Measurements from ENCODE around the gene SPG7.

The SPG7 gene

DNA sequence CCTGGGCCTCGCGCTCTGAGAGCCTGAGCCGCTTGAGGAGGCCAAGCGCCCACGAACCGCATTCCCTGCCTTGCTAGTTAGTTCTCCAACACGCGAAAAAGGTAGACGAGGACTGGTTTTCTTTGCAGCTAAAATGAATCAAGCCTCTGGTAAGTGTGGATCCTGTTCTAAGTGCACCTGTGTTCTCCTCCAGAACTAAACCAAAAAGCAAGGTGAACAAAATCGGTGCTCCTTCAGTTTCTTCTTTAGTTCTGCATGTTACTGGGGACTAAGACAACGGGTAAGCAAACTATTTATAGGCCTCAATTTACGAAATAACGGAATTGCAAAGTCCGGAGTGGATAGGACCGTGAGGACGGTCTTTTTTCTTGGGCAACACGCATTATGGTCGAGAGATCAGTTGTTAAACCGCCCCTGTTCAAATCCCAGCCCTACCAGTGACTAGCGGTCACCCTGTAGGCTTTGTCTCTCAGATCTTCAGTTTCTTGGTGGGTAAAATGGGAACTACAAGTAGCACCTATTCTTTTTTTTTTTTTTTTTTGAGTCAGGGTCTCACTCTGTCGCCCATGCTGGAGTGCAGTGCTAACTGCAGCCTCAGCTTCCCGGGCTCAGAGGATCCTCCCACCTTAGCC is 16.8 kb upstream of the SPG7 start:
- TF ChIP-seq, protein P1, sequence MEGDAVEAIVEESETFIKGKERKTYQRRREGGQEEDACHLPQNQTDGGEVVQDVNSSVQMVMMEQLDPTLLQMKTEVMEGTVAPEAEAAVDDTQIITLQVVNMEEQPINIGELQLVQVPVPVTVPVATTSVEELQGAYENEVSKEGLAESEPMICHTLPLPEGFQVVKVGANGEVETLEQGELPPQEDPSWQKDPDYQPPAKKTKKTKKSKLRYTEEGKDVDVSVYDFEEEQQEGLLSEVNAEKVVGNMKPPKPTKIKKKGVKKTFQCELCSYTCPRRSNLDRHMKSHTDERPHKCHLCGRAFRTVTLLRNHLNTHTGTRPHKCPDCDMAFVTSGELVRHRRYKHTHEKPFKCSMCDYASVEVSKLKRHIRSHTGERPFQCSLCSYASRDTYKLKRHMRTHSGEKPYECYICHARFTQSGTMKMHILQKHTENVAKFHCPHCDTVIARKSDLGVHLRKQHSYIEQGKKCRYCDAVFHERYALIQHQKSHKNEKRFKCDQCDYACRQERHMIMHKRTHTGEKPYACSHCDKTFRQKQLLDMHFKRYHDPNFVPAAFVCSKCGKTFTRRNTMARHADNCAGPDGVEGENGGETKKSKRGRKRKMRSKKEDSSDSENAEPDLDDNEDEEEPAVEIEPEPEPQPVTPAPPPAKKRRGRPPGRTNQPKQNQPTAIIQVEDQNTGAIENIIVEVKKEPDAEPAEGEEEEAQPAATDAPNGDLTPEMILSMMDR (IDR thresholded peaks at IDR 0.05; ENCODE audit: control extremely low read depth, extremely low read depth, low read depth, missing control alignments) = no peak
- ChIA-PET CTCF (interaction anchor here (1.0 kb wide), 1 partner anchor 18 kb away, joined by 3 read pairs; no protein-coding TSS in a partner anchor), POLR2A (interaction anchor here (0.5 to 0.6 kb wide), 2 partner anchors 14 to 155 kb away, joined by 3 to 5 read pairs; no protein-coding TSS in a partner anchor)
- DNase-seq (ENCODE audit: extremely low spot score) = no peak

DNA sequence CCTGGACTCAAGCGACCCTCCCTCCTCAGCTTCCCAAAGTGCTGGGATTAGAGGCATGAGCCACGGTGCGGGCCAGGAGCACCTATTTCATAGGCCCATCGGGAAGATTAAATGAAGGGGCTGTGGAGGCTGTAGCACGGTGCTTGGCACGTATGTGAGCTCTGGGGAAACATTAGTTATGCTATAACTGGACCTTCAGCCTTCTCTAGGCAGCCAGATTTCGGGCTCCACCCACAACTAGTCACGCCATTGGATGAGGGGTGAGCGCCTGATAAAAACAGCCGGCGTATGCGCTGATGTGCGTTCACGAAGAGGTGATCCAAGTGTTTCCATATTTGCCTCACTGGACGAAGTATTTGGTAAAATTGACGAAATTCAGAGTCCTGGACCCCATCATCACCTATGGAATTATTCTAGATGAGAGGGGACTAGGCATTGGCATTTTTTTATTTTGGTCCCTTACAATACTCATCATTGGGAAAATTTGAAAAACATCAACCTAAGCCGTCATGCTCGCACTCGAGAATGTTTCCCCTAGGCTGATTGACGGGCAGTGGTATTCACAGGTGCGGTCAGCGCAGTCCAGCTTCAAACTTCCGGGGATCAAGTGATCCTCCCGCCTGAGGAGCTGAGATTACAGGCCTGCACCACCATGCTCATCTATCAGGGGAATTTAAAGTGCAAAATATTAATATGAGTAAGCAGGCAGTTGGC is 16.1 kb upstream of the SPG7 start:
- TF ChIP-seq, protein P1 (IDR thresholded peaks at IDR 0.05; ENCODE audit: control extremely low read depth, extremely low read depth, low read depth, missing control alignments) = no peak
- CTCF ChIA-PET = no interaction called here
- POLR2A ChIA-PET = no interaction called here
- DNase-seq (ENCODE audit: extremely low spot score) = no peak

GRCh38 chr16:89493776-89494175 is 14.4 kb upstream of the SPG7 start:
- TF ChIP-seq, protein P1 (IDR thresholded peaks at IDR 0.05; ENCODE audit: control extremely low read depth, extremely low read depth, low read depth, missing control alignments) = no peak
- ChIA-PET POLR2A (no interaction called here), CTCF (no interaction called here)
- no peak for DNase-seq (ENCODE audit: extremely low spot score)

GRCh38 chr16:89495121-89495520 is 13.1 kb upstream of the SPG7 start:
- ChIA-PET CTCF (interaction anchor here (1.2 to 1.7 kb wide), 5 partner anchors 10 to 62 kb away, joined by 3 to 5 read pairs (median 3); no protein-coding TSS in a partner anchor), POLR2A (interaction anchor here (0.6 kb wide), 1 partner anchor 23 kb away, joined by 5 read pairs; no protein-coding TSS in a partner anchor)
- DNase-seq (ENCODE audit: extremely low spot score) = no peak
- TF ChIP-seq, protein P1 (IDR thresholded peaks at IDR 0.05; ENCODE audit: control extremely low read depth, extremely low read depth, low read depth, missing control alignments) = no peak

DNA sequence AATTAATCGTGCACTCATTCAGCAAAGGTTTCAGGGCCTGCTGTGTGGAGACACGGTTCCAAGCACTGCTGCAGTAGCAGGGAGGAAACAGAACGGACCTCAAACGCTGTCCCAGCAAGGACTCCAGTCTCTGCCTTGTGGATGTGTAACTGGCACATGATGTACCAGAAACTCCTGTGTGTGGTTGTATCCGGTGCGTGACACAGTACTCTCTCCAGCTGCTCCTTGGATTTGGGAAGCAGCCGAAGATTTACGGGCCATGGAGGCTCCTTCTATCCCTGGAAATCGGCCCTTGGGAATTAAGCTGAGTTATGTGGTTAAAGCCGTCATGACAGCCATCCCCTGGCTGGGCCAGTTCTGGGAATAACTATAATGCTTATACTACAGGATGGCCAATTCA is 9.4 kb upstream of the SPG7 start:
- ChIA-PET CTCF (no interaction called here), POLR2A (no interaction called here)
- no peak for DNase-seq (ENCODE audit: extremely low spot score)
- TF ChIP-seq, protein P1 (IDR thresholded peaks at IDR 0.05; ENCODE audit: control extremely low read depth, extremely low read depth, low read depth, missing control alignments) = no peak

DNA sequence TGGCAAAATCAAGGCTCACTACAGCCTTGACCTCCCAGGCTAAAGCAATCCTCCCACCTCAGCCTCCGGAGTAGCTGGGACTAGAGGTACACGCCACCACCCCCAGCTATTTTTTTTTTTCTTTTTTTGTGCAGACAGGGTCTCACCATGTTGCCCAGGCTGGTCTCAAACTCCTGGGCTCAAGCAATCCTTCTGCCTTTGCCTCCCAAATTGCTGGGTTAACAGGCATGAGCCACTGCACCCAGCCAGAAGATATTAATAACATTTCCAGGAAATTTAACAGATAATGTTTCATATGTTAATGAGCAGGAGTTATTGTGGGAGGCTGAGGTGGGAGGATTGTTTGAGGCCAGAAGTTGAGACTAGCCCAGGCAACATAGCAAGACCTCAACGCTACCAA is 8.4 kb upstream of the SPG7 start:
- TF ChIP-seq, protein P1 (IDR thresholded peaks at IDR 0.05; ENCODE audit: control extremely low read depth, extremely low read depth, low read depth, missing control alignments) = no peak
- ChIA-PET CTCF (no interaction called here), POLR2A (no interaction called here)
- no peak for DNase-seq (ENCODE audit: extremely low spot score)
